ENCODE measurements around the gene MED9.
A peak's percentile ranks its signal among the peaks of the same experiment; 100 is the strongest.
"Not testable (repeated sequence)": the region's sequence is repeated elsewhere in the genome, so short reads cannot be mapped to it uniquely, and the experiment has no call there.

MED9 gene, protein sequence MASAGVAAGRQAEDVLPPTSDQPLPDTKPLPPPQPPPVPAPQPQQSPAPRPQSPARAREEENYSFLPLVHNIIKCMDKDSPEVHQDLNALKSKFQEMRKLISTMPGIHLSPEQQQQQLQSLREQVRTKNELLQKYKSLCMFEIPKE

DNA sequence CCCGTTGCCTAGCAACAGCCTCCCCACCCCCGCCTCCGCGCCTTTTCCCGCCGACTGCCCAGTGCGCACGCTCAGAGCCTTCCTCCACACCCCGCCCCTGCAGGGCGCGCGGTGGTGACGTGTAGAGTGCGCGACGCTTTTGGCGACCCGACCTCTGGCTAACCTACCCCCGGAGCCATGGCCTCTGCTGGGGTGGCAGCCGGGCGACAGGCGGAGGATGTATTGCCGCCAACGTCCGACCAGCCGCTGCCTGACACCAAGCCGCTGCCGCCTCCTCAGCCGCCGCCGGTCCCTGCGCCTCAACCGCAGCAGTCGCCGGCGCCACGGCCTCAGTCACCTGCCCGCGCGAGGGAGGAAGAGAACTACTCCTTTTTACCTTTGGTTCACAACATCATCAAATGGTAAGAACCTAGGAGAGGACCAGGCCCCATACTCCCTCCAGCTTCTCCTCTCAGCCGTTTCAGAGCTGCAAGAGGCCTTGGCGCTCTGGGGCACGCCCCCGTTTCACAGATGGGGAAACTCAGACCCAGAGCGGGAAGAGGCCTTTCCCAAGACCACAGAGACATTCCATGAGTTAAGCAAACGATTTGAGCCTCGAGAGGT, at the start of gene MED9:
MED9 (plus strand) TSS at position 136 of the 603 bp plus-strand sequence; CDS start at position 178, 42 bp downstream.
- peak; percentile 87 to 93 (median 90) for DNase-seq

- DNase-seq, result no peak
Measured at GRCh38 chr17:17429222-17429621, 47.6 kb upstream of the MED9 start.

GRCh38 chr17:17430924-17431323, 45.9 kb upstream of the MED9 start:
- DNase-seq, result not testable (repeated sequence)

- DNase-seq, result no peak
Measured at GRCh38 chr17:17431605-17432004, 45.2 kb upstream of the MED9 start.

DNA sequence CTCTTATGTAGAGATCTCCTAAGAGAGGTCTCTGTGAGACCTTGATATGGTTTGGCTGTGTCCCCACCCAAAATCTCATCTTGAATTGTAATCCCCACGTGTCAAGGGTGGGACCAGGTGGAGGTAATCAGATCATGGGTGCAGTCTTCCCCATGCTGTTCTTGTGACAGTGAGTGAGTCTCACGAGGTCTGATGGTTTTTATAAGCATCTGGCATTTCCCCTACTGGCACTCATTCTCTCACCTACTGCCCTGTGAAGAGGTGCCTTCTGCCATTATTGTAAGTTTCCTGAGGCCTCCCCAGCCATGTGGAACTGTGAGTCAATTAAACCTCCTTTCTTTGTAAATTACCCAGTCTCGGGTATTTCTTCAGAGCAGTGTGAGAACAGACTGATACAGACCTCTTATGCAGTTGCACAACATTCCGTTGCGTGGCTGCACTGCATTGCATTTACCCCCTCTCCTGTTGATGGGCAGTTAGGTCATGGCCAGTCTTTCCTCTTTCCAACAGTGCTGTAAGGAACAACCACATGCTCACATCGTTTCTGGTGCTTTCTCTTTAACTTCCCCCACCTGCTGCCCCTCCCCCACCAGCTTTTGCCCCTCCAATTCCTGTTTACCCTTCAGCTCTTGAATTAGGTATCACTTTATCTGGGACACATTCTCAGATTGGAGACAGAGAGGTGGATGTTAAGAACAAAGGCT, 43.6 kb upstream of the MED9 start:
- no peak for DNase-seq

GRCh38 chr17:17434477-17434876, 42.3 kb upstream of the MED9 start:
- DNase-seq, result no peak

DNA sequence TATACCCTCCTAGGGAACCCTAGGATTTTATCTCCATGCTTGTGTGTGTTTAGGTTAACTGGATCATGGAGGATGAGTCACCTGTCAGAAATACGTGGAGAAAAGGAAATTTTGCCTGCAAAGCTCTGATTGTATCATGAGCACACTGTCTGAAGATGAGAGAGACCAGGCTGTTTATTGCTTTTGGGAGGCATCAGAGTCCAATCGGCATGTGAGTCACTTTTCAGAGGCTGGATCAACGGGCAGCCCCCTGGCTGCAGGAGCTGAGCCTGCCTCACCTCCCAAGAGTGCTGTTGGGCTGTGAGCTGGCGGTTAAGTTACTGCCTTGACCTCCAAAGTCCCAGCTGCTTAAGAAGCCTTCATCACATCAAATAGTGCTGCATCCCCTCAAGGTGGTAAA, 41.5 kb upstream of the MED9 start:
- no peak for DNase-seq

GRCh38 chr17:17437461-17437860, 39.3 kb upstream of the MED9 start:
- DNase-seq, result no peak

DNA sequence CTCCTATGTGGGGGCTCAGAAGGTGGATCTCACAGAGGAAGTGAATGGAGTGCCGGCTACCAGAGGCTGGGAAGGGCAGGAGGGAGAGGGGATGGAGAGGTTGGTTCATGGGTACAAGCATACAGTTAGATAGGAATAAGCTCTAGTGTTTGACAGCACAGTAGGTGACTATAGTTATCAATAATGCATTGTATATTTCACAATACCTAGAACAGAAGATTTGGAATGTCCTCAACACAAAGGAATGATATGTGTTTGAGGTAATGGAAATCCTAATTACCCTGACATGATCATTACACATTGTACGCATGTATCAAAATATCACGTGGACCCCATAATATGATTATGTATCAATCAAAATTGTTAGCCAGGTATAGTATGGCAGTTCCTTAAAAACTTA, 38.9 kb upstream of the MED9 start:
- DNase-seq, result no peak

GRCh38 chr17:17440010-17440843, 36.6 kb upstream of the MED9 start:
- DNase-seq, result peak; percentile 46 to 72 (median 61)

- DNase-seq, result no peak
Measured at GRCh38 chr17:17440938-17441675, 35.7 kb upstream of the MED9 start.

DNA sequence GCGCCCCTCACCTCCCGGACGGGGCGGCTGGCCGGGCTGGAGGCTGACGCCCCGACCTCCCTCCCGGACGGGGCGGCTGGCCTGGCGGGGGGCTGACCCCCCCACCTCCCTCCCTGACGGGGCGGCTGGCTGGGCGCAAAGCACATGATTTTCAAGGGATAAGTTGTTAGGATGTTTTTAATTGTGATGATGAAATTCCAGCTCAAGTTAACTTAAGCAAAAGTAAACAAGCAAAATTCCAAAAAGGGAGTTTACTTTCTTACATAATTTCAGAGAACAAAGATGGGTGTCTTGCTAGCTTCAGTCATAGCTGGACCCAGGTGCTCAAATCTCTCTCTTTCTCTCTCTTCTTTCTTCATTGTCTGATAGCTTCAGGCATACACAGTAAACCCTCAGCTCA, 33.6 kb upstream of the MED9 start:
- no peak for DNase-seq

DNA sequence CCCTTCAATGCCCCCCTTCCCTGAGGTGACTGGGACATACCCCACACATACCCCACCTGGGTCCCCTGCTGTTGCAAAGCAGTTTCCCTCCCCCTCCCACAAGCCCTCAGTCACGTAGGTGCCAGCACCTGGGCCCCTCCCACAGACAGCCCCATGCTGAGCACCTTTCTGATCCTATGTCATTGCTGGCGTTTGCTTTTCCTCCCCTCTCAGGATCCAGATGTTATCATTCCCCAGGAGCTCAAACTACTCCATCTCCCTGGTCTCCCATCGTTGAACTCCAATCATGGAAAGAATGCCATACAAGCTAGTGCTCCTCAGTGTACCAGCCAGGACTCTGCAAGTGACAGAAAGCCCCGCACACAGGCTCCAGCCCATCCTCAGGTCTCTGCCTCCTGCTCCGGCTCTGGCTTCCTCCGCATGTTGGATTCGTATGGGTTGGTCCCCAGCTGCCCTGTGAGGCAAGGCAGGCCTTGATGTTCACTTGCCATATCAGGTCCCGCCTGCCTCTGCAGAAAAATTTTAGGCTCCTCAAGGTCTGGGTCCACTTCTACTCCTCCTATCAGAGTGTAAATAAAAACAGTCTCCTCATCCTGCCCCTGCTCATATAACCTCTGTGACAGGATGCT, 31.4 kb upstream of the MED9 start:
- DNase-seq, result no peak

- no peak for DNase-seq
Measured at GRCh38 chr17:17445925-17446665, 30.7 kb upstream of the MED9 start.

DNA sequence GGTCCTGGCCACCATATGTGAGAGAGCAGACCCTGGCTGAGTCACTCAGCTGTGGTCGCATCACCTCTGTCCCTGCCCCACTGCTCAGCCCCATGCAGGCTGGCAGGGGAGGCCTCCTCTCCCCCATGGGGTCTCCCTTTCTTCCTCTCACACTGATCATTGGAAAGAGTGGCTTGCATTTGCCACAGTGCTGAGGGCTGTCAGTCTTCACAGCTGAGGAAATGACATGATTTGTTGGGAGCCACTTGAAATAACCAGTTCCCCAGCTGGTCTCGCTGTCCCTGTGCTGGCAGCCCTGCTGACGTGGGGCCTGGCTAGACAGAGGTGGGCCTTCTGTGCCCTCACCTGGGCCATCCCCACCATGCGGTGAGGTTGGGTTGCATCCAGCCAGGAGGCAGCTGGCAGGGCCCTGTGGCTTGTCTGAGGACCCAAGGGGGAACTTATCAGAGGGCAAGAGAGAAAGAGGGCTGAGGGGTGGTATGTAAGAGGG, 30.1 kb upstream of the MED9 start:
- DNase-seq, result no peak

- no peak for DNase-seq
Measured at GRCh38 chr17:17447264-17447663, 29.5 kb upstream of the MED9 start.

GRCh38 chr17:17448076-17448475, 28.7 kb upstream of the MED9 start:
- DNase-seq, result no peak

DNA sequence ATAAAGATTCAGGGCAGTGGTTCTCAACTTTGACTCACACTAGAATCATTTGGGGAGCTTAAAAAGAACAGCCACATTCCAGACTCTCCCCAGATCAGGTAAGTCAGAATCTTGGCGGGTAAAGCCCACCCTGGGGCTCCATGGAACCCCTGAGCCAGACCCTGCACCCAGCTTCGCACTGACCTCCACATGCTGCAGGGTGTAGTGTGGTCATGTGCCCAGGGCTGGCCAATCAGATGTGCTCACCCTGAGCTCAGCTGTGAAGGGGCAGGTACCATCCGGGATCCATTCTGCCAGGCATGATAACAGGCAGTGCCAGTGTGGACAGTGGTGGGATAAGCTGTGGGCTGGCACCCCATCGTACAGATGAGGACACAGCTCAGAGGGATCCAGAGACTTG, 28.1 kb upstream of the MED9 start:
- DNase-seq, result no peak

- DNase-seq, result no peak
Measured at GRCh38 chr17:17453088-17453487, 23.7 kb upstream of the MED9 start.

DNA sequence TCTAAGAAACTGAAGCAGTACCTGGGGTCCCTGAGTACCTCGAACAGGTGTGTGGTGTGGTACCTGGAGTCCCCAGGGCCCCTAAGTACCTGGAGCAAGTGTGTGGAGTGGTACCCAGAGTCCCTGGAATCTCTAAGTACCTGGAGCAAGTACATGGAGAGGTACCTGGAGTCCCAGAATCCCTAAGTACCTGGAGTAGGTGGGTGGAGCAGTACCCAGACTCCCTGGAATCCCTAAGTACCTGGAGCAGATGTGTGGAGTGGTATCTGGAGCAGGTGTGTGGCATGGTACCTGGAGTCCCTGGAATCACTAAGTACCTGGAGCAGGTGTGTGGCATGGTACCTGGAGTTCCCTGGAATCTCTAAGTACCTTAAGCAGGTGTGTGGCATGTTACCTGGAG, 22.5 kb upstream of the MED9 start:
- DNase-seq, result no peak

- DNase-seq, result not testable (repeated sequence)
Measured at GRCh38 chr17:17454700-17455099, 22.1 kb upstream of the MED9 start.
